ENCODE measurements around the gene DYSF.
A peak's percentile ranks its signal among the peaks of the same experiment; 100 is the strongest.

Gene DYSF

DNA sequence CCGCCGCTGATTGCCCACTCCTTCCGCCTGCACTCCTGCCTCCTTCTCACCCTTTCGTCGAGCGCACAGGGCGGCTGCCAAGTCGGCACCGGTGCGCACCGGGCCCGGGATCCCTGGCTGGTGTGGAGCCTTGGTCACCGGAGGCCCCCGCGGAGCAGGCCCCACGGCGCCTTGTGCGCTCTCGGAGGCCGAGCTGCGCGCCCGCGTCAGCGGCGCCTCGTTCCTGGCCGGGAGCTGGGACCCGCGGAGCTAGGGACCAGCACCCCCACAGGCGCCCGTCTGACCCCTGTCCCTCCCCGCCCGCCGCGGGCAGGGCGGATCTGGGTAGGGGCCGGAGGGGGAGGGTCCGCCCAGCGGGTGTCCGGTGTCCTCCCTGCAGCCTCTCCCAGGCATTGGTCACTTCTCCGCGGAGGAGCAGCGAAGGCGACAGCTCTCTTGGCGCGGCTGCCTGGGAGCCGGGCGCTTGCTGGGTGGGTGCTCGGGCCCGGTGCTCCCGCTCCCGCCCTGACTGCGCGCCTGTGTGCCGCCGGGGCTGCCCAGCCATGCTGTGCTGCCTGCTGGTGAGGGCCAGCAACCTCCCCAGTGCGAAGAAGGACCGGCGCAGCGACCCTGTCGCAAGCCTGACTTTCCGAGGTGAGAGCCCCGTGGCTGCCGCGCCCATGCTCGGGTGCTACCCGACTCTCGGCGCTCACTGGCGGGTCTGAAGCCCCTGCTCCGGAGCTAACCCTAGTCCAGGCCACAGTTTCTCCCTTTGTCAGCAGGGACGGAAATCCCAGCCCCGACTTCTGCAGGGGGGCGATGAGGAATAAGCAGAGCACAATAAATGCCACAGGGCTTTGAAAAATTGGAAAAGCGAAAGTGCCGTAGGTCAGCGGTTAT is 13.2 kb downstream of the DYSF start:
- TF ChIP-seq, protein P1, sequence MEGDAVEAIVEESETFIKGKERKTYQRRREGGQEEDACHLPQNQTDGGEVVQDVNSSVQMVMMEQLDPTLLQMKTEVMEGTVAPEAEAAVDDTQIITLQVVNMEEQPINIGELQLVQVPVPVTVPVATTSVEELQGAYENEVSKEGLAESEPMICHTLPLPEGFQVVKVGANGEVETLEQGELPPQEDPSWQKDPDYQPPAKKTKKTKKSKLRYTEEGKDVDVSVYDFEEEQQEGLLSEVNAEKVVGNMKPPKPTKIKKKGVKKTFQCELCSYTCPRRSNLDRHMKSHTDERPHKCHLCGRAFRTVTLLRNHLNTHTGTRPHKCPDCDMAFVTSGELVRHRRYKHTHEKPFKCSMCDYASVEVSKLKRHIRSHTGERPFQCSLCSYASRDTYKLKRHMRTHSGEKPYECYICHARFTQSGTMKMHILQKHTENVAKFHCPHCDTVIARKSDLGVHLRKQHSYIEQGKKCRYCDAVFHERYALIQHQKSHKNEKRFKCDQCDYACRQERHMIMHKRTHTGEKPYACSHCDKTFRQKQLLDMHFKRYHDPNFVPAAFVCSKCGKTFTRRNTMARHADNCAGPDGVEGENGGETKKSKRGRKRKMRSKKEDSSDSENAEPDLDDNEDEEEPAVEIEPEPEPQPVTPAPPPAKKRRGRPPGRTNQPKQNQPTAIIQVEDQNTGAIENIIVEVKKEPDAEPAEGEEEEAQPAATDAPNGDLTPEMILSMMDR (IDR thresholded peaks at IDR 0.05; ENCODE audit: low read depth, low read length, missing control alignments), result no peak
- H3K4me3 ChIP-seq (ENCODE audit: low read depth, low read length), result peak overlapping the region; percentile 41
- no peak for DNase-seq (ENCODE audit: low read depth)

DNA sequence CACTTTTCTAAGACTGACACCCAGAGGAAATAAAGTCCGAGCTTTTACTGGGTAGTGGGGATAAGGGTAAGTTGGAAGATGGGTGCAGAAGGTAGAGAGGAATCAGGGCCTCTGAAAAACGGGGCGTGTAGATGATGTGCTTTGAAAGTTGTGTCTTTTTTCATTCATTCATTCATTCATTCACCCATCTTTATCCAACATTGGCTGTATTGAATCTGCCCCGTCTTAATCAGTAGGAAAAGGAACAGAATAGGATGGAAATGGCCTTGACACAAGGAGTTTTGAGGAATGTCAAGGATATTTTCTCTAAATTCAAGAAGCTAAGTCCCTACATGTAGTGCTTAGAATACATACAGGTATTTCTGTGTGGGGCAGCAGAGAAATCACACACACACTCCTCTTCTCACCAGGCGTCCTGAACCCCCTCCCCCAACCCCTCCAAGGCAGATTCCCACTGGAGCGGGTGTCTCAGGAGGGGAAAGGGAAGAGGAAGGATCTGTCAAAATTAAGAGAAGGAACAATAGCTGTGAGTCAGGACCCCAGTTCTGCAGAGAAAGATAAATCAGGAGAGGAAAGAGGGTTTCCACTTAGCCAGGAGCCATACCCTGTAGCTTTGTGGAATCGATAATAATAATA is 13.9 kb downstream of the DYSF start:
- peak overlapping the region; percentile 41 for H3K4me3 ChIP-seq (ENCODE audit: low read depth, low read length)
- TF ChIP-seq, protein P1 (IDR thresholded peaks at IDR 0.05; ENCODE audit: low read depth, low read length, missing control alignments), result no peak
- no peak for DNase-seq (ENCODE audit: low read depth)

DNA sequence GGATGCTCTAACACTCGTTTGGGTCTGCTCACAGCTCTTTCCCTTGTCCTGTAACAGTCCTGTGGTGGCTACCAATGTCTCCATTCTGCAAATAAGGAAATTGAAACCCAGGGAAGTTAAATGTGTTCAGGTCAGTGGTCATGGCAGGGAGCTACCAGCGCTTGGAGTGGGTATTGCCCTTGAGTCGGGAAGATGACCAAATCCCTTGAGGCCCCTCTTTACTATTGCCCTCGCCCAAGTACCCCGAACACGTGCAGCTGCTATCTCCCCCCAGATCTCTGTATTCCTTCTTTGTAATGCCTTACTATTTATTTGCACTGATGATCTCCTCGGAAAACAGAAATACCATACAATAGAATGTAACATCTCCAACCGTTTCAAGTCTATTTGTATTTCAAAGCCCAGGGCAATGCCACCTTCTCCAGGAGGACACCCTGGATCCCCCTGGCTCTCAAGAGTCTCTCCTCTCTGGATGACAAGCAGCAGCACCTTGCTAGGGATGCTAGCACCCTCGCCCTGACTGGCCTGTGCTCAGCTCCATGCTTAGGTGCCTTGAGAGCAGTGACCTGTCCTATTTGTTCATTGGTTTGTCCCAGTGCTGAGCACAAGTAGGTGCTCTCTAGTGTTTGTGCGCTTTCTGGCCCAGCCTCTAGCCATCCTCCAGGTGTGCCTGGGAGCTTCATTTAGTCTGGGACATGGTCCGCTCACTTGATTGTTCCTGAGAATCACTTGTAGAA is 15.1 kb downstream of the DYSF start:
- no peak for DNase-seq (ENCODE audit: low read depth)
- H3K4me3 ChIP-seq (ENCODE audit: low read depth, low read length), result no peak overlapping the region
- TF ChIP-seq, protein P1 (IDR thresholded peaks at IDR 0.05; ENCODE audit: low read depth, low read length, missing control alignments), result no peak

DNA sequence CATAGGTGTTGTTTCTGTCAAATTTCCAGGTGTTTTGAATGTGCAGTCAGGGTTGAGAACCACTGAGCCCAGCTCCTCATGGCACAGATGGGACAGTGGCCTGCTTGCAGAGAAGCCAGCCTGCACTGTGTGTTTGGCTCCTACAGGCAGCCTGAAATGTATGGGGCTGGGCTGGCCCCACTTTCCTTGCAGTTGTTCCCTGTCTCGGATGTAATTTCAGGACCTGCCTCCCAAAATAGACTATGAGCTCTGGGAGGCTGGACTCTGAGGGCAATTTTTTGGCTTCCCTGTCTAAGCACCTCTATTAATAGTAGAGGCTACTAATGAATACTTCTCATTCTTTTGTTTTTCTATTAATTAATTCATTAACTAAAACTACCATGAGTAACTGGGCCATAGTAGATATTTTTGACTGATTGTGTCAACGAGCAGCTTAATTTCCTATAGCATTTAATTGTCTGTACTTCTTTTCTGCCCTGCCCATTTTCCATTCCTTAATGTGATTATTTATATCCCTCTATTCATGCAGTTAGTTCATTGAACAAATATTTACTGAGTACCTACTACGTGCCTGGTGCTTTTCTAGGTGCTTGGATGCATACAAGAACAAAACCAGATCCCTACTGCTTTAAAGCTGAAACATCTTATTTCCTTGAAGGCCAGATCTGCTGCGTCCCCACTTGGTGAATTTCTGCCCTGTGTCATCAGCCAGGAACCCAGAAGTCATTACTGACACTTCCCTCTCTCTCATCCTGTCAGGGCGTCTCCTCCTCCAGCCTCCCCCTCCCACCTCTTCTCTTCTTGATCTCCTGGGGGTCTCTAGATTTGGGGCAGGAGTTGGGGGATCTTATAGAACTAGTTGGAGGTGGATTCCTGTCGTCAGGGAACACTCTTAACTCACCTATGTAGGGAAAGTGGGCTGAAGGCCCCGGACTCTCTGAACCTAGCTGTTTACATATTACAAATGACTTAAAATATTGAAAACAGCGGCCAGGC is 16.3 kb downstream of the DYSF start:
- H3K4me3 ChIP-seq (ENCODE audit: low read depth, low read length), result no peak overlapping the region
- no peak for DNase-seq (ENCODE audit: low read depth)
- TF ChIP-seq, protein P1 (IDR thresholded peaks at IDR 0.05; ENCODE audit: low read depth, low read length, missing control alignments), result no peak

GRCh38 chr2:71471276-71471675 is 17.9 kb downstream of the DYSF start:
- no peak overlapping the region for H3K4me3 ChIP-seq (ENCODE audit: low read depth, low read length)
- TF ChIP-seq, protein P1 (IDR thresholded peaks at IDR 0.05; ENCODE audit: low read depth, low read length, missing control alignments), result no peak
- DNase-seq (ENCODE audit: low read depth), result no peak

DNA sequence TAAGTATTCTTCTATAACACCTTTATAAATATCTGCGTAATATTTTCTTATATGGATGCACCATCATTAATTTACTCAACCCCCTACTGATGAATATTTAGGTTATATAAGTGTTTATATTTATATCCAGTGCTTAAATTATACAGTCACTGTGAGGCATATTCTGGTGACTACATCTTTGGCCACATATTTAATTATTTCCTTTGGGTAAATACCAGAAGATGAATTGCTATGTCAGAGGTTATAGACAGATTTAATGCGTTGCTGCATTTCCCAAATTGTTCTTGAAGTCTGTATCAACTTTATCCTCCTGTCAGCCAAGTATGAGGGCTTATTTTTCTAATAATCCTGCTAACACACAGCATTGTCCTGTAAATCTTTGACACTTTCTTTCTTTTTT is 18.7 kb downstream of the DYSF start:
- no peak overlapping the region for H3K4me3 ChIP-seq (ENCODE audit: low read depth, low read length)
- no peak for DNase-seq (ENCODE audit: low read depth)
- TF ChIP-seq, protein P1 (IDR thresholded peaks at IDR 0.05; ENCODE audit: low read depth, low read length, missing control alignments), result no peak
